Neural progenitor cell (in vitro differentiated cells): Measurements from ENCODE around the gene RNPEP.

Experiments
- EZH2 ChIP-seq: fragments of 200-600 bp; sonication (generic); IDR thresholded peaks from 2 replicates; pipeline ENCODE4 v1.6.1; 2017; ENCODE audit warnings: antibody characterized with exemption, mild to moderate bottlenecking, moderate library complexity
- EZH2phosphoT487 ChIP-seq: fragments of 200-600 bp; sonication (generic); IDR thresholded peaks from 2 replicates; pipeline ENCODE4 v1.6.1; 2017; ENCODE audit warnings: antibody characterized with exemption
- TF ChIP-seq, protein P1 (sequence below): fragments of 200-600 bp; sonication (generic); IDR thresholded peaks from 2 replicates; pipeline ENCODE4 v1.5.1; 2017; ENCODE audit warnings: antibody characterized with exemption, mild to moderate bottlenecking

DNA sequence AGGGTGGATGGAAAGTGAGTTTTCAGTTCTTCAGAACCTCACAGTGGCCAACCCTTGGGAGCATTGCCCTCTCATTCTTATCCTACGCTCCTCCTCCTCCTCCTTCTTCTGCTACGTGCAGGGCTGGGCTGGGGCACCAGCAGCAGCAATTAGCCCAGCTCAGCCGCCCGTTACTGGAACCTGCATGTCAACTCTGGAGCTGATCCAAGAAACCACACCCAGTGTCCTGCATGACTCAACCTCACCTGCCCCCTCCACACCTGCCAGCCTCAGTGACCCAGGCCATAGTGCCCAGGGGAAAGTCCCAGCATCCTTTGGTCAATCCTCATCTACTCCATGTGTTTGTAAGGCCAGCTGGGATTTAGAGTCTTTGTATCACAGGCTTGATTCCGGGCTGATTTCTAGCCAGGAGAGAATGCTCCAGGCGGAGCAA is 40.6 kb downstream of the RNPEP start:
- TF ChIP-seq, protein P1, sequence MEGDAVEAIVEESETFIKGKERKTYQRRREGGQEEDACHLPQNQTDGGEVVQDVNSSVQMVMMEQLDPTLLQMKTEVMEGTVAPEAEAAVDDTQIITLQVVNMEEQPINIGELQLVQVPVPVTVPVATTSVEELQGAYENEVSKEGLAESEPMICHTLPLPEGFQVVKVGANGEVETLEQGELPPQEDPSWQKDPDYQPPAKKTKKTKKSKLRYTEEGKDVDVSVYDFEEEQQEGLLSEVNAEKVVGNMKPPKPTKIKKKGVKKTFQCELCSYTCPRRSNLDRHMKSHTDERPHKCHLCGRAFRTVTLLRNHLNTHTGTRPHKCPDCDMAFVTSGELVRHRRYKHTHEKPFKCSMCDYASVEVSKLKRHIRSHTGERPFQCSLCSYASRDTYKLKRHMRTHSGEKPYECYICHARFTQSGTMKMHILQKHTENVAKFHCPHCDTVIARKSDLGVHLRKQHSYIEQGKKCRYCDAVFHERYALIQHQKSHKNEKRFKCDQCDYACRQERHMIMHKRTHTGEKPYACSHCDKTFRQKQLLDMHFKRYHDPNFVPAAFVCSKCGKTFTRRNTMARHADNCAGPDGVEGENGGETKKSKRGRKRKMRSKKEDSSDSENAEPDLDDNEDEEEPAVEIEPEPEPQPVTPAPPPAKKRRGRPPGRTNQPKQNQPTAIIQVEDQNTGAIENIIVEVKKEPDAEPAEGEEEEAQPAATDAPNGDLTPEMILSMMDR, result no peak
- no peak for TF ChIP-seq EZH2
- no peak for TF ChIP-seq EZH2phosphoT487
